ENCODE measurements around the gene ELANE.

DNA sequence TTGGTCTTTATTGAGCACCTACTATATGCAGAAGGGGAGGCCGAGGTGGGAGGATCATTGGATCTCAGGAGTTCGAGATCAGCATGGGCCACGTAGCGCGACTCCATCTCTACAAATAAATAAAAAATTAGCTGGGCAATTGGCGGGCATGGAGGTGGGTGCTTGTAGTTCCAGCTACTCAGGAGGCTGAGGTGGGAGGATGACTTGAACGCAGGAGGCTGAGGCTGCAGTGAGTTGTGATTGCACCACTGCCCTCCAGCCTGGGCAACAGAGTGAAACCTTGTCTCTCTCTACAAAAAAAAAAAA lies 11.2 kb downstream of the ELANE start:
- TF ChIP-seq, protein P1, sequence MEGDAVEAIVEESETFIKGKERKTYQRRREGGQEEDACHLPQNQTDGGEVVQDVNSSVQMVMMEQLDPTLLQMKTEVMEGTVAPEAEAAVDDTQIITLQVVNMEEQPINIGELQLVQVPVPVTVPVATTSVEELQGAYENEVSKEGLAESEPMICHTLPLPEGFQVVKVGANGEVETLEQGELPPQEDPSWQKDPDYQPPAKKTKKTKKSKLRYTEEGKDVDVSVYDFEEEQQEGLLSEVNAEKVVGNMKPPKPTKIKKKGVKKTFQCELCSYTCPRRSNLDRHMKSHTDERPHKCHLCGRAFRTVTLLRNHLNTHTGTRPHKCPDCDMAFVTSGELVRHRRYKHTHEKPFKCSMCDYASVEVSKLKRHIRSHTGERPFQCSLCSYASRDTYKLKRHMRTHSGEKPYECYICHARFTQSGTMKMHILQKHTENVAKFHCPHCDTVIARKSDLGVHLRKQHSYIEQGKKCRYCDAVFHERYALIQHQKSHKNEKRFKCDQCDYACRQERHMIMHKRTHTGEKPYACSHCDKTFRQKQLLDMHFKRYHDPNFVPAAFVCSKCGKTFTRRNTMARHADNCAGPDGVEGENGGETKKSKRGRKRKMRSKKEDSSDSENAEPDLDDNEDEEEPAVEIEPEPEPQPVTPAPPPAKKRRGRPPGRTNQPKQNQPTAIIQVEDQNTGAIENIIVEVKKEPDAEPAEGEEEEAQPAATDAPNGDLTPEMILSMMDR (conservative IDR thresholded peaks at IDR 0.05 in 1 of 2, IDR thresholded peaks at IDR 0.05 in 1 of 2; ENCODE audit: low read depth in 1 of 2, low read length in 2 of 2): no peak
- no peak for TF ChIP-seq EZH2 (IDR thresholded peaks at IDR 0.05; ENCODE audit: low read length, missing control alignments)
